Fibroblast of the conjunctiva (primary cell): ENCODE results near the gene CLCN3.
"Not testable (repeated sequence)": the region's sequence is repeated elsewhere in the genome, so short reads cannot be mapped to it uniquely, and the experiment has no call there.

ENCODE experiments used
- DNase-seq: peaks from one replicate; pipeline ENCODE4 v3.0.0-alpha.2; 2010; ENCODE audit warnings: low read depth

CLCN3 gene

DNA sequence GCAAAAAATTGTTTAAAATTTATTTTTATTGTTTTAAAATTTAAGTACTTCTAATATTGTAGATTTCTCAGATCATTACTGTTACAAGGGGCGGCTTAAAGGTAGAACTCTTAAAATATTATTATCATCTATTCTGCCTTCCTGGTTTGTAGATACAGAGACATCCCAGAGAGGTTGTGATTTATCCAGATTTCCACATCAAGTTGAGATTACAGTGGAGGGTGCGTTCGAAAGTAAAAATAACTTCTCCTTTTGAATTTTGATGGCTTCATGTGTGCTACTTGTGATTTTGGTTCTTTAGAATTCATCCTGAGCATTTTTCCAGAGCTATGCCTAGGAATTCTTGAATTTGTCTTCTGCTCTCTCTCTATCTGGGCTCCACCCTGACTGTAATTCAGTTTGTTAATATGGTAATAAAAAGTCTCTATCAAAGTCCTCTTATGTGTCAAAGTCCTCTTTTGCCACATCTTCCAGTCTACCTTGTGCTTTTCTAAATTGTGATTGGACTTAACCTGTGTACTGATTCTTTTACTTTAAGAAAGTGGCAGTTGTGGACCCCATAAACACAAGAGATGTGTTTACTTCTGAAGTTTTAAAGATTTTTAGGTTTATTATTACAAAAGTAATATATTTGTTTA is 37.2 kb downstream of the CLCN3 start:
- no peak for DNase-seq

DNA sequence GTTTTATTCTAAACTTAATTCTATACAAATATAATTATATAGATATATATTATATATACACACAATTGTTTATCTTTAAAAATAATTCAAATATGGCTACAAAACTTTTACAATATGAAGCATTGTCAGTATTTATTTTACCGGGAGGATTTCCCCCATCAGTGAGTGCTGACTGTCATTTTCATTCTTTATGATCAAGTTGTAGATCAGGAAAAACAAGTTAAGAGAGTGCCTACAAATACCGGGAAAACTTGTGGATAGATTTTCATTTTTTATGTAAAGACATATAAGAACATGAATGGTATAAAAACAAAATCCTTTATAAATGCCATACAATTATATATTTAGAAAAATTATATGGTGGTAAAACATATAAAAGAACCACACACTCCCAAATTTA is 37.8 kb downstream of the CLCN3 start:
- DNase-seq: no peak

DNA sequence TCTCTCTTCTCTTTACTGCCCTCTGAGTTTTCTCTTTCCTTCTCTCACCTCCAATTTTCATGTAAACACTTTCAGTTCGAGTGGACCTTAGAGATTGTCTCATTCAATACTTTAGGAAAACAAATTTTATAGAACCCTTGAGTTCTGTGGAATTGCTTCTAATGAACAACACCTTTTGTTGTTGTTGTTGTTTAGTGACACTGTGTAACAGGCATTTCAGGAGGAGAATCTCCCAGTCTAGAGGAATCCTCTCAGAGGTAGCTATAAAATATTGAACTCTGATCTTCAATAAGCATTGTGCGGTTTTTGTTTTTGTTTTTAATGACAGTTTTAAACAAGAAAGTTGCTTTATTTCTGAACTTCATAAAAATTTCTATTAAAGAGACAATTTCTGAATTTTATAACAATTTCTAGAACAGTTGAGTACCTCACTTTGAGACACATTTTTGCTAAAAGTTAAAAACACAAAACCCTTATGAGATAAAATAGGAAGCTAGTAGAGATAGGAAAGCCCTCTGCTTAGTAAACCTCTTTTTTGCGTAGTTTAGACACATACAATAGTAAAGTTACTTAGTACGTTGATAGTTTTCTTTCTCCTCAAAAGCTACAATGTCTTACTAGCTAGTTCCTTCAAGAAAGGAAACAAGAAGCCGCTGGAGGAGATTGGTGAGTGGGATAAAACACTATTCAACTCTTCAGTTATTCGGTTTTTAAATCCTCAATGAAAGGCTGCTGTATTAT is 38.8 kb downstream of the CLCN3 start:
- DNase-seq: no peak

DNA sequence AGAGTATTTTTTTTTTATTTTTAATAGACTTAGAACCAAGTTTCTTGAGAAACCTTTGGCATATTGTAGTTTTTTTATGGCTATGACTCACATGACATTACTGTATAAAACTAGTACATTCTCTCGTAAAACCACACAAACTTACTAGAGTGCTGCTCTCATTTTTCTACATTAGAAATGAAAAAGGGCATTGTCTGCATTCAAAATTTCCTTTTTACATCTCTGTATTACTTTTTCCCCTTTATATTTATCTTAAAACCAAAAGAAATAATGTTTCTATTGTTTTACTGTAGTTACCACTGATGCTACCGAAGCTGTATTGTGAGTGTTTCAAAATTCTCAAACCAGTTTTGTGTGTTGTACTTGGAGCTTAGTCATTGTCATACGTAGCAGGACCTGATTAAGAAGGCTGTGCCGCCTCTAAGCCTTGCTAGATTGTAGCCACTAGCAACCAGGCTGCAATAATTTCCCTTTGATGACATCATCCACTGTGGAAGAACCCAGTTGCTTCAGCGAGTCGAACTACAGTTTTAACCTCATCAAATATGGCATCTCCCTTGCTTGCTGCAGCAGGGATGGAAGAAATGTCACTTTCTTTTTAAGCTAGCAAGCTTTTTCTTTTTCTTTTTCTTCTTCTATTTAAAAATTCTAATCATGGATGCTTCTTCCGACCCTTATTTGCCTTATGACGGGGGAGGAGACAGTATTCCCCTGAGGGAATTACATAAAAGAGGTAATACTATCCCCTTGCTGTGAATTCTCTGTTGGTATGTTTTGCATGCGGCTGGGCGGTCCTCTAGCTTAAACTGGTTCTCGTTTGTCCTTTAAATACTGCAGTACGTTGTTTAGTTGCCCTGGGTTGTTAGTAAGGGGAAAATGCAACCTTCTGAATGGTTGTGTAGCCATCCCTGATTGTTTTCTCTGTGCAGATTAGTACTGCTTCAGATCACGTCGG is 39.6 kb downstream of the CLCN3 start:
- peak; percentile 99 for DNase-seq

DNA sequence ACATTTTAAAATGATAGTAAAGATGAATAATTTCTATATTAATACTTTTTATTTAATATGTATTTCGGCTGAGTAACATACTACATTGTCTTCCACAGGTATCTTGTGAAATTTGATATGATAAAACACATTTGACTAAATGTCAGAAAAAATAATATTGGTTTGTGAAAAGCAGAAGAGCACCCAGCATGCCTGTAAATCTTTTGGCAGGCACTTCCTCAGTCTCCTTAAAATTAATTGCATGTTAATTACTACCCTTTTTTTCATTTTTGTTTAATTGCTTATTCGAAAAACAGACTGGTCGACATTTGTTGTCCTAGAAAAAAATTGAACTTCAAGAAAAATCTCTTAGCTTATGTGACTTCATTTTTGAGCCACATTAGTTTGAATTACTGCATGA is 40.6 kb downstream of the CLCN3 start:
- DNase-seq: no peak

DNA sequence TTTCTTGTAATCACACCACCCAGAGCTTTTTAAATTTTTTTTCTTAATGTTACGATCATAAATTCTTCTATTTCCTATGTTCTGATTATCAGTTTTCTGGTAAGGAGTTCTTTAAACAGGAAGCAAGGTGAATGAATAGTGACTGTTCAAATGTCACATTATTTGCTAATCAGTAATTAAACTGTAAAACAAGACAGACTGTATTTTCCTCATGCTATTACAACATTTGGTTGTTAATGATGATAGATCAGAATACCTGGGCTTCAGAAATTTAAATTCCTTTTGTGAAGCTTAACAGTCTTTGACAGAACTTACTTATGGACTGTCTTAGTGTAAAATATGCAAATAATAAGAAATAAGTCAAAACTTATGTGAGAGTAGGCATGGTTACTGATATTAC is 41.4 kb downstream of the CLCN3 start:
- no peak for DNase-seq

DNA sequence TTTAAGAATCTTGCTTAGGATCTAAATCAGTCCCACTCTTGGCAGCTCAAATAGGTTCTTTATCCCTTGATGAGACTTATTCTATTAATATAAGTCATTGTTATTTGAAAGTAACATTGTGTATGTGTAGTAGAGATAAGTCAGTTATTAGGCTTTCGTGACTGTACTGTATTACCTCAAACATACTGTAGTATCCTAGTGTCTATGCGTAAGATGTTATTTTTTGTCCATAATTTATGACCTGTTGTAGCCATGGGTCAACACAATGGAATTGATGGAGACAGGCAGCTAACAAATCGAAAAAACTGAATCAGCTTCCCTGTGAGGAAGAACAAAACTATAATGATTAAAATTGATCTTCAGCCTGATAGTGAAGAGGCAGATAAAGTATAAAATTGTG is 41.8 kb downstream of the CLCN3 start:
- no peak for DNase-seq

DNA sequence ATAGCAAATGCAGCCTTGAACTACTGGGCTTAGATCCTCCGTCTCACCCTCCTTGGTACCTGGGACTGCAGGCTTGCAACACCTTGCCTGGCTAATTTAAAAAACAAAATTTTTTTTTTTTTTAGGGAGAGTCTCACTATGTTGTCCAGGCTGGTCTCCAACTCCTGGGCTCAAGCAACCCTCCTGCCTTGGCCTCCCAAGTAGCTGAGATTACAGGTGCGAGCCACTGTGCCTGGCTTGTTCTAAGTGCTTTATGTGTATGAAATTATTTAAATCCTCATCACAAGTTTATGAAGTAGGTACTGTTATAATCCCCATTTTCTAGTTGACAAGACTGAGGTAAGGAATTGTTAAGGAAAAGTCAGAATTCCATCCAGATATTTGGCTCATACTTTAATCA is 43.0 kb downstream of the CLCN3 start:
- no peak for DNase-seq

DNA sequence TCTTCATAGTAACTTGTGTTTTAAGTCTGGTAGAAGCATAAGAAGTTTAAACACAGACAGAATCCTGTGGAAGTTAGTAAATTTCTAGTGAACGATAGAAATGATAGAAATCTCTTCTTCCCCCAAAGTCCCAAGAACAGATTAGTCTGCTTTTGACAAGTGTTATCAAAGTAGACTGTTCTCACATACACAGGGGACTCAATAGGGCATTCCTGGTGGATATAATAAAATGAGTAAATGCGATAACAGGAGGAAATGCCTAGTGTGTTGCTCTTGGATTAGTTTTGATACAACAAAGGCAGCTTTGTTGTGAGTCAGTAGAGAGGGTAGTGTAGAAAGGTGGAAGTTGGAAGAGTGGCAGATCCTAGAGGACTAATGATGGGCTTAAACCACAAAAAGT is 43.5 kb downstream of the CLCN3 start:
- DNase-seq: no peak

DNA sequence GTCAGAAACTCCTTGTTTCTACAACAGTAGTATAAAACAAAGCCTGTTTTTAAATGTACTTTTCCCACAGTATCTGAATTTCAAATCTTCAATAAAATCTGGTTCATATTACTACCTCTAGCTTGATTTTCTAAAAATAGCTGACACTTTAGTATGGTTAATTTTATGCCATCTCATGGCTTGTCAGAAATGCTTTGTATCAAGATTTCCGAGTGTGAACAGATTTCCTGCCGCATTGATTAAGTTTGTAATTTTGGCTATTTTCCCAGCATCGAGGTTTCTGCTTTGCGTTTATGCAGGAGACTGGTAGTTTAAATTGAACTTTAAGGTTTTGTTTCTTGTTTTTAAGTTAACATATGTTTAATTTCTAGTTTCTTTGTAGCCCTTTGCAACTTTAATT is 44.2 kb downstream of the CLCN3 start:
- no peak for DNase-seq

DNA sequence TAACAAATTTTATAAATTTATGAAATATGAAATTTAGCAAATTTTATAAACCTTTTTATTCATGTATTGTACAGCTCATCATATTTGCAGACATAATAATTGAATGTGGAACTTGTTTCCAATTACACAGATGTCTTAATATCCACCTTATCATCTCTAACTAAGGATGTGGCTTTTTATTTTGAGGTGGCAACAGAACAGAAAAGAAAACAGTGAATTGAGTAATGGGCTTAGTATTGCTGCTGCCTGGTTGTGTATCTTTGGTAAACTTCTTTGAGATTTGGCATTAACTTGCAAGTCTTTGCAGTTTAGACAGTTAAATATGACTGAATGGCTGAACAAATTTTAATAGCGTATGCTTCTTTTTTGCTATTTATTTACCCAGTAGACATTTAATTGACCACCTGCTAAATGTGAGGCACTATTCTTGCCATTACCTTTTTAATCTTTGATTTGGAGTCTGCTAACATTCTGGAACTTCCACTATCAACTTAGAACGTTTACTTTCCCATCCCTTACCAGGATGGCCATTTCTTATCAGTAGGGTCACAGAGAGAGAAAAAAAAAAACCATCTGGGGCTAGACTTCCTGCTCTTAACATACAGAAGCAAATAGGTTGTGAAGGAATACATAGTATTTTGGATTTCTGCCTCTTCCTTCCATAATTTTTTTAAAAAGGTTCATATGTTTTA is 44.8 kb downstream of the CLCN3 start:
- no peak for DNase-seq

DNA sequence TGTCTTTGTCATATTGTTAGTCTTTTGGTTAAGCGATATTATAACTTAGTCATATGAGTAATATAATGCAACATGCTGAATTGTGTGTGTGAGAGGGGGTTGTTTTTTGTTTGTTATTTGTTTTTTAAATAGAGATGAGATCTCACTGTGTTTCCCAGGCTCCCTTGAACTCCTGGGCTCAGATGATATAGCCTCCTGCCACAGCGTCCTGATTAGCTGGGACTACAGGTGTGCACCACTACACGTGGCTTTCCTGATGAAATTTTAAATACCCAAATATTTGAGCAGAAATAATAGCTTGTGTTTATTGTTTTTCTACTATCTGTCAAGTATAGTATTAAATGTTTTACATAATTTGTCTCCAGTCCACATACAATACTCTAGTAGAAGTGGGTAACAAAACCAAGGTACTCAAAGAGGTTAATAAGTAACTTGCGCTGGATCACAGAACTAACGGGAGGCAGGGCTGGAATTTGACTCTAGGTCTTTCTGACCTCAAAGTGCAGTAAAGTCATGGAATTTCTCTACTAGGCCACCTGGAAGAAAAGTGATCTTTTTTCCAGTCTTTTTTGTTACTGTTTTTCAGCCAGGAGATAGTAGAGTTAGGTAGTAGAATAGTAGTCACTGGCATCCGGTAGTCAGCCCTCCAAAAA is 47.8 kb downstream of the CLCN3 start:
- no peak for DNase-seq

DNA sequence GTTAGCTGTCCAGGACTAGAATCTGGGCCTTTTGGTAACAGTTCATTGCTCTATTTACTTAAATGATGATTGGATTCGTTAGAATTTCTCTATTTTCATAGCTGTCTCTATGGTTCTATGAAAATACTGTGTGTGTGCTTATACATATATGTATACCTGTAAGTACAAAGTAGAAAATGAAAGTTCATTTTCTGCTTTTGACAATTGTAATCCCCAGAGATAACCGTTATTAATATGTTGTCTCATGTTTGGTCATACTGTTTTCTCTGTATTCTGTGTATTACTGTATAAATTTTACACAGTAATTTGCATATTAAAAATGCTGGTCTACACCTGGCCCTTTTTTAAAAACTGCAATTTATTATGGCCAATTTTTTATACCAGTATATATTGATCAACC is 55.4 kb downstream of the CLCN3 start:
- DNase-seq: no peak

DNA sequence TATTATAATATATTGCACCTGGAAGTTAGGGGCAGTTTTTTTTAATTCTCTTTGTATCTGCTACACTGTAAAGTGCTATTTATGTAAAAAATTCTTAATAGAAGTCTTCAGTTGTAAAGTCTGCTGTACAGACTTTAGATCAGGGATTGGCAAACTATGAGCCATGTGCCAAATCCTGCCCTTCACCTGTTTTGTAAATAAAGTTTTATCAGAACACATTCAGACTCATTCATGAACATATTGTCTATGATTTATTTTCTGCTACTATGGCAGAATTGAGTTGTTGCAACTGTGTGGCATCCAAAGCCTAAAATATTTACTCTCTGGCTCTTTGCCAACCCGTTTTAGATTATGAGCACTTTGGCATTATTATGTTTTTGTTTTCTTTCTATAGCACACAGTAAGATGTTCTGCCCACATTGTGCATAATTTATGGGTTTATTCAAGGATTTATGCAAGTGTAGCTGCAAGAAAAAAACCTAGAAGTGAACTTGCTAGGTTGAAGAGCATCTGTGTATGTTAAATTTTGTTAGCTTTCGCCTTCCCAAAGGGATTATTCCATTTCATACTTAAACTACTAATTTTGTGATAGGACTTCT is 56.9 kb downstream of the CLCN3 start:
- DNase-seq: no peak

DNA sequence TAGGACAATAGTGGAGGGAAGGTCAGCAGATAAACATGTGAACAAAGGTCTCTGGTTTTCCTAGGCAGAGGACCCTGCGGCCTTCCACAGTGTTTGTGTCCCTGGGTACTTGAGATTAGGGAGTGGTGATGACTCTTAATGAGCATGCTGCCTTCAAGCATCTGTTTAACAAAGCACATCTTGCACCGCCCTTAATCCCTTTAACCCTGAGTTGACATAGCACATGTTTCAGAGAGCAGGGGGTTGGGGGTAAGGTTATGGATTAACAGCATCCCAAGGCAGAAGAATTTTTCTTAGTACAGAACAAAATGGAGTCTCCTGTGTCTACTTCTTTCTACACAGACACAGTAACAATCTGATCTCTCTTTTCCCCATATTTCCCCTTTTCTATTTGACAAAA is 58.1 kb downstream of the CLCN3 start:
- not testable (repeated sequence) for DNase-seq

DNA sequence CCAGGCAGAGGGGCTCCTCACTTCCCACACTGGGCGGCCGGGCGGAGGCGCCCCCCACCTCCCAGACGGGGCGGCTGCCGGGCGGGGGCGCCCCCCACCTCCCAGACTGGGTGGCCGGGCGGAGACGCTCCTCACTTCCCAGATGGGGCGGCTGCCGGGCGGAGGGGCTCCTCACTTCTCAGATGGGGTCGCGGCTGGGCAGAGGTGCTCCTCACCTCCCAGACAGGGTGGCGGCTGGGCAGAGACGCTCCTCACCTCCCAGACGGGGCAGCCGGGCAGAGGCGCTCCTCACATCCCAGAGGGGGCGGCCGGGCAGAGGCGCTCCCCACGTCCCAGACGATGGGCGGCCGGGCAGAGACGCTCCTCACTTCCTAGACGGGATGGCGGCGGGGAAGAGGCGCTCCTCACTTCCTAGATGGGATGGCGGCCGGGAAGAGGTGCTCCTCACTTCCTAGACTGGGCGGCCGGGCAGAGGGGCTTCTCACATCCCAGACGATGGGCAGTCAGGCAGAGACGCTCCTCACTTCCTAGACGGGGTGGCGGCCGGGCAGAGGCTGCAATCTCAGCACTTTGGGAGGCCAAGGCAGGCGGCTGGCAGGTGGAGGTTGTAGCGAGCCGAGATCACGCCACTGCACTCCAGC is 58.7 kb downstream of the CLCN3 start:
- not testable (repeated sequence) for DNase-seq

DNA sequence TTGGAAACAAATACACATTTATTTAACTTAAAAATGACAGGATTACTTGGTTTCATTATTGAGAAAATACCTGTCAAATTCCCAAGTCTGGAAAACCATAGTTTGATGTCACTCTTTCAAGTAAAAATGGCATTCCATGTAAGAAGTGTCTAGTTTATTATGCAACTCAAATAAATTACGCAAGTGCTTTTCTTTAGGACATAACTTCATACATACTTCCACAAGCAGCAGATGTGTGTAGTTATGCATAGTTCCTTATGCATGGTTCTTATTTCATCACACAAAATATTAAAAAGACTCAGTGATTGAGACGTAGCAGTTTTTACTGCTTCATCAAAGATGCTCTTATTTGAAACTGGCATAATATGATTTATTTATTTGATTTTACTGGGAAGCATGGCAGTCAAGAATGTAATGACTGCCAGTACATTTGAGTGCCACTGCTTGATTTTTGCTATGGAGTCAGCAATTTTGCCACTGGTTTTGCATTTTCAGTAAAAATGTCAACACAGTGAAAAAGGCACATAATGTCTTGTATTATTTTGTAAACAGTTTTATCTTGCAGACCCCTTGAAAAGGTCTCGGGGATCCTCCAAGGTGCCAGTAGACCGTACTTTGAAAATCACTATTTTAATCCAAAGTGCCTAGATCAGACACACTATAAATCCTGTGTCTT is 62.1 kb downstream of the CLCN3 start:
- DNase-seq: peak; percentile 8

DNA sequence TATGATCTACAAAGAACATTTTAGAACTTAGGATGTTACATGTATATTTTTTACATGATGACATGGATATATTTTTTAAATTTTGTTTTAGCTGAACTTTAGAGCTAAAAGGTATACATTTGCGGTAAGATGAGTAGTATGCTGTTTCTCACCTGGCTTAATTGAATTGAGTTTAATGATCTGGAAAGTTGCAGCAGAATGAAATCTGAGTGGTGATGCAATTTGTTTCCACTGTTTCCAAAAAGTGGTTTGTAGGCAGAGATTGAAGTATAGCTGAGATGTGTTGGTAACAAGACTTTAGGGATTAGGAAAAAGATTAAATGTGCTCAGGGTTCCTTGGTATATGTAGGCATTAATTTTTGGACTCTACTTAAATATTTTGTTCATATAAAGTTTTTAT is 69.3 kb downstream of the CLCN3 start:
- no peak for DNase-seq

DNA sequence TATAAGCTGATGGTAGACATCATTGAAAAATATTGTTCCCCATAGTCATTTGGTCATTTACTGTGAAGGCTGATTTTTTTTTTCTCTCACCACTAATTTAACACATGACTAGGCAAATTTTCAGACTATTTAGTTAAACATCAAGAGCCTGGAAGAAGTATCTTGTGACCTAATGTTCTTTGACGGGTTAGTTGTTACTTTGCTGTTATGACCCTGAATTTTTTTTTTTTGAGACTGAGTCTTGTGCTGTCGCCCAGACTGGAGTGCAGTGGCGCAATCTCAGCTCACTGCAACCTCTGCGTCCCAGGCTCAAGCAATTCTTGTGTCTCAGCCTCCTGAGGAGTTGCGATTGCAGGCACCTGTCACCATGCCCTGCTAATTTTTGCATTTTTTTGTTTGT is 70.4 kb downstream of the CLCN3 start:
- DNase-seq: no peak

DNA sequence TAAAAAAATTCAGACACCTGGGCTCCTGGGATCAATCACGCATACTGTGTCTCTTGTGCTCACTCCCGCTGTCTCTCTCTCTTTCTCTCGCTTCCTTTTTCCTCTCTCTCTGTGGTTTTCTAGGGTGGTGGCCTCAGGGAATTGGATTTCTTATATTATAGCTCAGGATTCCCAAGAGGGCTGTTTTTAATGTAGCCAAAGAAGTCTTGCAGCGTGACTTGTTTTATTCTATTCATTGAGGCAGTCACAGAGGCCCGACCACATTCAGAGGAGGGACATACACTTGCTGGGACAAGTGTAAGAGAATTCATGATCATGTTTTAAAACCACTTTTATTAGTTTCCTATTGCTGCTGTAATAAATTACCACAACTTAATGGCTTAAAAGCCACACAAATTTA is 78.0 kb downstream of the CLCN3 start:
- no peak for DNase-seq
